ENCODE results near the gene AKNA.

The AKNA gene, protein sequence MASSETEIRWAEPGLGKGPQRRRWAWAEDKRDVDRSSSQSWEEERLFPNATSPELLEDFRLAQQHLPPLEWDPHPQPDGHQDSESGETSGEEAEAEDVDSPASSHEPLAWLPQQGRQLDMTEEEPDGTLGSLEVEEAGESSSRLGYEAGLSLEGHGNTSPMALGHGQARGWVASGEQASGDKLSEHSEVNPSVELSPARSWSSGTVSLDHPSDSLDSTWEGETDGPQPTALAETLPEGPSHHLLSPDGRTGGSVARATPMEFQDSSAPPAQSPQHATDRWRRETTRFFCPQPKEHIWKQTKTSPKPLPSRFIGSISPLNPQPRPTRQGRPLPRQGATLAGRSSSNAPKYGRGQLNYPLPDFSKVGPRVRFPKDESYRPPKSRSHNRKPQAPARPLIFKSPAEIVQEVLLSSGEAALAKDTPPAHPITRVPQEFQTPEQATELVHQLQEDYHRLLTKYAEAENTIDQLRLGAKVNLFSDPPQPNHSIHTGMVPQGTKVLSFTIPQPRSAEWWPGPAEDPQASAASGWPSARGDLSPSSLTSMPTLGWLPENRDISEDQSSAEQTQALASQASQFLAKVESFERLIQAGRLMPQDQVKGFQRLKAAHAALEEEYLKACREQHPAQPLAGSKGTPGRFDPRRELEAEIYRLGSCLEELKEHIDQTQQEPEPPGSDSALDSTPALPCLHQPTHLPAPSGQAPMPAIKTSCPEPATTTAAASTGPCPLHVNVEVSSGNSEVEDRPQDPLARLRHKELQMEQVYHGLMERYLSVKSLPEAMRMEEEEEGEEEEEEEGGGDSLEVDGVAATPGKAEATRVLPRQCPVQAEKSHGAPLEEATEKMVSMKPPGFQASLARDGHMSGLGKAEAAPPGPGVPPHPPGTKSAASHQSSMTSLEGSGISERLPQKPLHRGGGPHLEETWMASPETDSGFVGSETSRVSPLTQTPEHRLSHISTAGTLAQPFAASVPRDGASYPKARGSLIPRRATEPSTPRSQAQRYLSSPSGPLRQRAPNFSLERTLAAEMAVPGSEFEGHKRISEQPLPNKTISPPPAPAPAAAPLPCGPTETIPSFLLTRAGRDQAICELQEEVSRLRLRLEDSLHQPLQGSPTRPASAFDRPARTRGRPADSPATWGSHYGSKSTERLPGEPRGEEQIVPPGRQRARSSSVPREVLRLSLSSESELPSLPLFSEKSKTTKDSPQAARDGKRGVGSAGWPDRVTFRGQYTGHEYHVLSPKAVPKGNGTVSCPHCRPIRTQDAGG (N-terminal part only)

DNA sequence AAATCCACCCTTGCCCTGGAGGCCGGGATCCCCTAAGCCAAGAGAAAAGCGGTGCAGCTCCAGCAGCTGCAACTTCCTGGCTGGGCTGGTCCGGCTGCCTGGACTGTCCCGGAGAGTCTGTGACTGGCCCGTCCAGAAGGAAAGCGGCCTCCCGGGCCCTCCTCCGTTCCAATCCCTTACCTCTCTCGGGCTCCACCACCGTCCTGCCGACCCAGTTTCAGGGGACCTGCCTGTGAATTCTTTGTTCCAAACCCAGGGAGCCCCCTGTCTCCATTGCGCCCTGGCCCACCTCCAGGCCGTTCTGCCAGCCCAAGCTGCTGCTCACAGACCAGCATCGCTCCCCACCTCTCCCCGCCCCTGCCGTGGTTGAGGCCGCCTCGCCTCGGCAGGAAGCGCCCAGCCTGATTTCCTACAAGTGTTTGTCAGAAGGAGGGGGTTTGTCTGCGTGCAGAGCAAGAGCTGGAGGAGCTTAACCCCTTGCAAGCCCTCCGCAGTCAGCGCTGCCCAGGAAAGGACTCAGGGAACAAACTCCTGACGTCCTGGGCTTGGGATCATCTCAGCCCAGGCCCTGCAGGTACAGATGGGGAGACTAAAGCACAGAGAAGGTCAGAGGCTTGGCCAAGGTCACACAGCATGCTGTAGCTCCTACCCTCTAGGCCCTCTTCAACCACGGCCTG, at the start of gene AKNA:
TSS of gene AKNA (minus strand) at position 303 of the 677 bp plus-strand sequence. CDS start 6,649 bp downstream, outside the sequence.
- DNase-seq = no peak

GRCh38 chr9:114437401-114437893, 49.7 kb upstream of the AKNA start:
- no peak for DNase-seq

DNA sequence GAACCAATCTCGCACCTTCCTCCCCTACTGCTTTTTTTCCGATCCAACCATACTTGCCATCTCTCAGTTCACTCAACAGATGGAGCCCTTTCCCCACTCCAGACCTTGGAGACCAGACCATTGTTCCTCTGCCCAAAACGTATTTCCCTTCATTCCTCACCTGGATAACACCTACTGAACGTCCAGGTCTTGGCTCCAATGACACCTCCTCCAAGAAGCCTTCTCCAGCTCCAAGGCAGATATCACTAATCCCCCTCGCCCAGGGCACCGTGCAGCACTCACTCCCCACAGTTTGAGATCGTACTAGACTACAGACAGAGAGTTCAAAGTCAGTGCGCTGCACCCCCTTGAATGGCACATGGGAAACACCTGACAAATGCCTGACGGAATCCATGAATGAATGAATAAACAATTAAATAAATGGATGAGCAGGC, 47.1 kb upstream of the AKNA start:
- peak; percentile 60 to 69 for DNase-seq

- no peak for DNase-seq
Measured at GRCh38 chr9:114433720-114434255, 46.0 kb upstream of the AKNA start.

DNA sequence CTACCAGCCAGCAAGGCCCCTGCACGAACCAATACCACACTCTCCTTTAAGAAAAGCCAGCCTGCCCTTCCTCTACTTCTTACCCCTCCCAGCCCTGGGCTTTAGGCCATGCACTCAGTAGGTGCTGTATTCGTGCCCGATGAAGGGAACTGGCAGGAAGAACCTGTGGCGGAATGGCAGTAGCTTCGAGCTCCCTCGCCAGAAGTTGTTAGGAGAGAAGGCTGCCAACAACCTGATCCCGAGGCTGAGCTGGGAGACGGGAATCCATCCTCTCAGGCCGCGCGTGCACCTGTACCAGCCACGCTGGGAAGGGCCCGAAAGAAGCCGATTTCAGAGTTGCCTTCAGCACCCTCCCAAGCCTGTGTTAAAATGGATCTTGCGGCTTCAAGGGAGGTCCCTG, 45.3 kb upstream of the AKNA start:
- DNase-seq = no peak

- DNase-seq = no peak
Measured at GRCh38 chr9:114432323-114433067, 44.7 kb upstream of the AKNA start.

GRCh38 chr9:114431770-114432169, 44.0 kb upstream of the AKNA start:
- DNase-seq = no peak

- DNase-seq = no peak
Measured at GRCh38 chr9:114431003-114431402, 43.2 kb upstream of the AKNA start.

DNA sequence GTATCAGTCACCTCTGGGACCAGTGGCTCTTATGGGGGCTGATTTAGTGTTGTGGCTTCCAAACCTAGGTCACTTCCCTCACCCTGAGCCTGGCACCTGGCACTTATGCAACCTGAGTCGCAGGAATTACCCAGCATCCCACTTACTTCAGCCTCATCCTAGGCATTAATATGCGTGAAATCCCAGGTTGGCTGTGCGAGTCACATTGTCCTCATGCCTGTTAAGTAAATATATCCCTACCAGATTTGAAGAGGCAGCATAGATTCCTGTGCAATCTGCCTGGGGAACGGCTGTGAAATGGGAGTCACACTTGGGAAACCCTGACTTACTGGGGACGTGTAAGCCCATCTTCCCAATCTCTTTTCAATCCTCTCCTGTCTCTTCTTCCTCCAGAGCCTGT, 42.7 kb upstream of the AKNA start:
- DNase-seq = no peak

- DNase-seq = no peak
Measured at GRCh38 chr9:114429488-114429887, 41.7 kb upstream of the AKNA start.

DNA sequence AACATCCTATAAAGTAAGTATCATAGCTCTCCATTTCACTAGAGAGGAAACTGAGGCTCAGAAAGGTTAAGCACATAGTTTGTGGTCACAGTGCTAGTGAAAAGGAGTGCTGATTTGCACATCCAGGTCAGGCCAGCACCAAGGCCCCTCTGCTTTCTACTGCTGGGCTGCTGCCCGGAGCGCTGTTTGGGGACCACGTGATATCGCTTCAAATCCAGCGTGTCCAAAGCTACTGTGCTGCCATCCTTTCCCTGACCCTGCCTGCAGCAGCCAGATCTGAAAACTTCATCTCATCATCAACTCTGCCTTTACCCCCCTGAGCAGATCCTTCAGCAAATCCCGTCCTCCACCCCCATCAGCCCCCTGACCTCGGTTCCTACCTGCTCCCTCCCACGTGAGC, 40.7 kb upstream of the AKNA start:
- no peak for DNase-seq

DNA sequence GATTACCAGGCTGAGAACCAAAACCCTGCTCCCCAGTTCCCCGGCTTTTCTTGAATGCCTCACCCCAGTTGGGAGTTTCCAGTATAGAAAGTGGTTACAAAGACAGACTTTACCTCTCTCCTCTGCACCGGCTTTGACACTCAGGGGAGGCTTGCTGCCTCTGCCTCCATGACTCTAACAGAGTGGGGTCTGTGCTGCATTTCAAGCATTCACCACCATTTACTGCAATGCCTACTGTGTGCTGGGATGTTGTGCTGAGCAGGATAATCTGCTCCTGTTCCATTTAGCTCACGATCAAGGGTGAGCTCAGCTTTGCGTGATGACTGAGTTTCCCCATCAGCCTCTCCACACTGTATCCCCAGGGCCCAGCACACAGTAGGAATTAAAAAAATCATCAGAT, 39.9 kb upstream of the AKNA start:
- DNase-seq = no peak

GRCh38 chr9:114426046-114426948, 38.5 kb upstream of the AKNA start:
- DNase-seq = no peak

DNA sequence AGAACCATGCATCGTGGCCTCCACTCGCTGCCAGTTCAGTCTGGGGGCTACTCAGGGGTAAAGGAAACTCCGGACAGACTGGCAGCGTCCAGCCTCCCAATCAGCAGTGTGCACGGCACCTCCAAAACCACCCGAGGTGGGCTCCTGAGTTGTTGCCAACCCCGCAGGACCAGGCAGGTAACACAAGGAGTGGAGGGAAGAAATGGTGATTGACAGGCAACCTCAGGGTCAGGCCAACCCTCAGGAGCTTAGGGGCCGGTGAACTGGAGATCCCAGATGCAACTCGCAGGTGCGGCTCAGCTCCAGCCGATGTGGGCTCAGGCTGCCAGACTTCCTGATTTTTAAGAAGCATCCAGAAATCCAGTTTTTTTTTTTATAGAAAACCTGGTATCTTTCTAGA, 37.3 kb upstream of the AKNA start:
- no peak for DNase-seq

DNA sequence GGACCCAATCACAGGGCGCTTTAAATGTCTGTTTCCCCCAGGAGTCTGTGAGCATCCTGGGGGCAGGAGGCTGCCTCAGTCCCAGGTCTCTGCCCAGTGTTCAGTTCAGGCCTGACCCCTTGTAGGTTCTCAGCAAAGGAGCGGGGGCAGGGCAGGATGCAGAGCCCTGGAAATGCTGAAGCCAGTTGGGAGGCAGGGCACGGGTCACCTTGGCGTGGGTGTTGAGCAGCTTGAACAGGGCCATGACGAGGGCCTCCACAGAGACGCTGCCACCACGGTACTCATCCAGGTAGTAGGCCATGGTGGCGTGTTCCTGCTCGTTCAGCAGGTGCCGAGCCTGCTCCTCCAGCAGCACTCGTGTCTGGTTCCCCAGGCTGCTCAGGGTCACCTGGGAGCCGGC, 36.3 kb upstream of the AKNA start:
- DNase-seq = no peak

GRCh38 chr9:114423181-114423580, 35.4 kb upstream of the AKNA start:
- DNase-seq = no peak

GRCh38 chr9:114421147-114421546, 33.4 kb upstream of the AKNA start:
- DNase-seq = no peak

DNA sequence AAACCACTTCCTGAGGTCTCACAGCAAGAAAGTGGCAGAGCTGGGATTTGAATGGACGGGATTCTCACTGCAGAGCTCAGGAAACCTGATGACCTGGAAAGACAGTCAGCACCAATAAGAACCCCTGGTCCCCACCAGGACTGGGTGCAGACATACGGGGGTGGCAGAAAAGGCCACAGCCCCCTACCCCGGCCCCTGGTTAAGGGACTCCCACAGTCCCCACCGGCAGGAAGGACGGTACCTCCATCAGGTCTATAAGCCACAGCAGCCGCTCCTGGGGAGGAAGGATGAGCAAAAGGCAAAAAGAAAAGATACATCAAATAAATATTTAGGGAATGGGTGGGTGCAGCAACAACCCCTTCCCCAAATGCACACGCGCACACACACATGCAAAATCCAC, 32.0 kb upstream of the AKNA start:
- DNase-seq = no peak

GRCh38 chr9:114418053-114418452, 30.3 kb upstream of the AKNA start:
- DNase-seq = no peak

- DNase-seq = no peak
Measured at GRCh38 chr9:114417511-114417910, 29.7 kb upstream of the AKNA start.

All from NCI-H2081 (cell line).